B cell (primary cell): ENCODE measurements around the gene SLC9A5.

Source experiments
- EZH2 ChIP-seq: IDR thresholded peaks from 2 replicates; pipeline ENCODE4 v1.6.1; 2012; ENCODE audit warnings: borderline replicate concordance, low read depth, mild to moderate bottlenecking, moderate library complexity, low read length; ENCODE audit not compliant: insufficient read depth, poor library complexity, severe bottlenecking
- TF ChIP-seq, protein P1 (sequence below): fragments of 200-600 bp; IDR thresholded peaks from one replicate; pipeline ENCODE4 v1.8.0; 2022; ENCODE audit warnings: antibody characterized with exemption, mild to moderate bottlenecking

DNA sequence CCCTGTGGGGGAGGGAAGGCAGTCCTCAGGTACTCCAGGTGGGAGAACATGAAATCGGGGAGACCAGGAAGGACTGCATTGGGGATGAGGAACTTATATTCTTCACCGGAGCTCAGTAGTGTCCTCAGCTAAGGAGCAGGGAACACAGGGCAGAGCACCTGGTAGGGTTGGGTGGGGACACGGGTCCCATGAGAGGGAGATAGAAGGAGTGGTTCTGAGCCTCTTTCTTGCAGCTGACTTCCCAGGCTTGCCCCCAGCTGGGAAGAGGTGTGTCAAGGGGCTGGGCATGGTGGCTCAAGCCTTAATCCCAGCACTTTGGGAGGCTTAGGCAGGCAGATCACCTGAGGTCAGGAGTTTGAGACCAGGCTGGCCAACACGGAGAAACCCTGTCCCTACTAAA, 3.6 kb upstream of the SLC9A5 start:
- TF ChIP-seq, protein P1, sequence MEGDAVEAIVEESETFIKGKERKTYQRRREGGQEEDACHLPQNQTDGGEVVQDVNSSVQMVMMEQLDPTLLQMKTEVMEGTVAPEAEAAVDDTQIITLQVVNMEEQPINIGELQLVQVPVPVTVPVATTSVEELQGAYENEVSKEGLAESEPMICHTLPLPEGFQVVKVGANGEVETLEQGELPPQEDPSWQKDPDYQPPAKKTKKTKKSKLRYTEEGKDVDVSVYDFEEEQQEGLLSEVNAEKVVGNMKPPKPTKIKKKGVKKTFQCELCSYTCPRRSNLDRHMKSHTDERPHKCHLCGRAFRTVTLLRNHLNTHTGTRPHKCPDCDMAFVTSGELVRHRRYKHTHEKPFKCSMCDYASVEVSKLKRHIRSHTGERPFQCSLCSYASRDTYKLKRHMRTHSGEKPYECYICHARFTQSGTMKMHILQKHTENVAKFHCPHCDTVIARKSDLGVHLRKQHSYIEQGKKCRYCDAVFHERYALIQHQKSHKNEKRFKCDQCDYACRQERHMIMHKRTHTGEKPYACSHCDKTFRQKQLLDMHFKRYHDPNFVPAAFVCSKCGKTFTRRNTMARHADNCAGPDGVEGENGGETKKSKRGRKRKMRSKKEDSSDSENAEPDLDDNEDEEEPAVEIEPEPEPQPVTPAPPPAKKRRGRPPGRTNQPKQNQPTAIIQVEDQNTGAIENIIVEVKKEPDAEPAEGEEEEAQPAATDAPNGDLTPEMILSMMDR = no peak
- TF ChIP-seq EZH2 = no peak
